HG02870 (cell line): ENCODE results near the gene ZNF43.
"Not testable (repeated sequence)": the region's sequence is repeated elsewhere in the genome, so short reads cannot be mapped to it uniquely, and the experiment has no call there.

Experiments
- ATAC-seq: cut with Tn5 transposase; IDR thresholded peaks from one replicate; pipeline ENCODE4 v1.9.1; 2021; ENCODE audit warnings: mild to moderate bottlenecking, moderate library complexity; ENCODE audit not compliant: unreplicated experiment

The ZNF43 gene

GRCh38 chr19:21835810-21836444, at the start of gene ZNF43:
Gene ZNF43, minus strand, starts transcription at chr19:21836182. Its CDS starts 144 bp downstream, at chr19:21836038.
- peak; percentile 94 for ATAC-seq

GRCh38 chr19:21885516-21885915, 49.5 kb upstream of the ZNF43 start:
- ATAC-seq, result not testable (repeated sequence)

- ATAC-seq, result not testable (repeated sequence)
These were observed 48.8 kb upstream of the ZNF43 start for GRCh38 chr19:21884786-21885185.

- ATAC-seq, result no peak
These were observed 47.5 kb upstream of the ZNF43 start for GRCh38 chr19:21883516-21883915.

GRCh38 chr19:21880761-21881160, 44.8 kb upstream of the ZNF43 start:
- not testable (repeated sequence) for ATAC-seq

- ATAC-seq, result no peak
These were observed 42.7 kb upstream of the ZNF43 start for GRCh38 chr19:21878646-21879045.

- no peak for ATAC-seq
These were observed 42.0 kb upstream of the ZNF43 start for GRCh38 chr19:21877976-21878375.

- ATAC-seq, result not testable (repeated sequence)
These were observed 40.6 kb upstream of the ZNF43 start for GRCh38 chr19:21876608-21877007.

- no peak for ATAC-seq
These were observed 21.0 kb upstream of the ZNF43 start for GRCh38 chr19:21856773-21857514.

- ATAC-seq, result peak; percentile 98
These were observed 15.8 kb upstream of the ZNF43 start for GRCh38 chr19:21851596-21852345.

GRCh38 chr19:21850656-21851255, 14.8 kb upstream of the ZNF43 start:
- no peak for ATAC-seq

GRCh38 chr19:21848706-21849105, 12.7 kb upstream of the ZNF43 start:
- ATAC-seq, result no peak

GRCh38 chr19:21843081-21843480, 7.1 kb upstream of the ZNF43 start:
- no peak for ATAC-seq

- no peak for ATAC-seq
These were observed 5.6 kb upstream of the ZNF43 start for GRCh38 chr19:21841488-21842097.

- no peak for ATAC-seq
These were observed 5.1 kb upstream of the ZNF43 start for GRCh38 chr19:21841081-21841480.

- ATAC-seq, result no peak
These were observed 4.0 kb upstream of the ZNF43 start for GRCh38 chr19:21839976-21840375.

- no peak for ATAC-seq
These were observed 2.7 kb upstream of the ZNF43 start for GRCh38 chr19:21838646-21839045.

- no peak for ATAC-seq
These were observed 563 bp downstream of the ZNF43 start for GRCh38 chr19:21835429-21835809.

GRCh38 chr19:21833733-21834132, 2.2 kb downstream of the ZNF43 start:
- ATAC-seq, result no peak

- ATAC-seq, result no peak
These were observed 11.3 kb downstream of the ZNF43 start for GRCh38 chr19:21824679-21825078.

- no peak for ATAC-seq
These were observed 12.8 kb downstream of the ZNF43 start for GRCh38 chr19:21823224-21823623.
